Sigmoid colon (tissue), 7 donors: ENCODE results near the gene PGPEP1. TPM values are rescaled to one million over a fixed set of nuclear protein-coding genes. Genes with fewer than 3 reads are reported as not detected.

Experiments
- DNase-seq: peaks from one replicate; pipeline ENCODE4 v3.0.0-alpha.2; 2019
- H3K27ac ChIP-seq, 4 donors: fragments of 200-600 bp; sonication (generic); one replicate each; pipeline ENCODE4 v1.5.1; 2016 to 2019; ENCODE audit warnings: mild to moderate bottlenecking in 1 of 4
- H3K27me3 ChIP-seq, 3 donors: fragments of 200-600 bp; sonication (generic); one replicate each; pipeline ENCODE4 v1.5.1; 2019; ENCODE audit warnings: mild to moderate bottlenecking in 1 of 3
- H3K36me3 ChIP-seq, 4 donors: fragments of 200-600 bp; sonication (generic); one replicate each; pipeline ENCODE4 v1.5.1; 2016 to 2019
- H3K4me1 ChIP-seq, 4 donors: fragments of 200-600 bp; sonication (generic); one replicate each; pipeline ENCODE4 v1.5.1; 2017 to 2019
- H3K4me3 ChIP-seq, 4 donors: fragments of 200-600 bp; sonication (generic); one replicate each; pipeline ENCODE4 v1.5.1; 2017 to 2019; ENCODE audit warnings: mild to moderate bottlenecking in 2 of 4, moderate library complexity in 1 of 4
- H3K9me3 ChIP-seq, 4 donors: fragments of 200-600 bp in 3 of 4; sonication (generic) in 3 of 4; one replicate each; pipeline versions ENCODE4 v1.5.1 to v1.6.1; 2013 to 2019
- CTCF ChIP-seq, 4 experiments: fragments of 450-650 bp in 3 of 4; fragments of 200-600 bp in 1 of 4; IDR thresholded peaks; one replicate each; pipeline ENCODE4 v1.5.1; 2016 to 2019; ENCODE audit warnings: antibody characterized with exemption in 4 of 4, mild to moderate bottlenecking in 3 of 4, moderate library complexity in 2 of 4
- EP300 ChIP-seq, 4 donors: sonication (generic); formaldehyde crosslinking; IDR thresholded peaks; one replicate each; pipeline ENCODE4 v1.6.1; 2017; ENCODE audit warnings: antibody characterized with exemption in 4 of 4
- POLR2A ChIP-seq, 2 donors: fragments of 450-650 bp; IDR thresholded peaks; one replicate each; pipeline ENCODE4 v1.6.1; 2016; ENCODE audit warnings: antibody characterized with exemption in 2 of 2, mild to moderate bottlenecking in 2 of 2, moderate library complexity in 2 of 2
- POLR2AphosphoS5 ChIP-seq, 4 donors: sonication (generic); formaldehyde crosslinking; IDR thresholded peaks; one replicate each; pipeline ENCODE4 v1.6.1; 2017; ENCODE audit warnings: antibody characterized with exemption in 4 of 4
- WGBS, 2 donors: extraction: QIAGEN DNeasy Blood & Tissue Kit; methylation state at CpG; one replicate each; pipeline ENCODE4 v1.1.7; 2013; 5-methylcytosine and 5-hydroxymethylcytosine counted together
- intact Hi-C: fragments of 100-400 bp; cut with DNase I; formaldehyde crosslinking; loops from one replicate; pipeline ENCODE4 v1.15.1; 2023
- polyA plus RNA-seq, 3 donors: library from polyadenylated mRNA; stranded (reverse); fragments of 200-250 nt; gene quantifications; one replicate each; pipeline ENCODE4 v1.2.3, GENCODE V29; 2013
- total RNA-seq, 4 donors: library from RNA; depleted of rRNA; stranded (reverse); fragments of >200 nt; gene quantifications; one replicate each; pipeline ENCODE4 v1.1.0, GENCODE V29; 2016
- donor health status: healthy with polysubstance abuse.
- donor health status: Bipolar disorder and iron deficiency.
- donor health status: healthy.

The PGPEP1 gene
- total RNA-seq: 10 to 100 TPM; 15.0 to 26.0 (median 16.6) TPM
- polyA plus RNA-seq: 10 to 100 TPM; 14.4 to 36.9 (median 31.7) TPM

GRCh38 chr19:18340190-18340989 lies at the start of gene PGPEP1:
PGPEP1 (plus strand) TSS chr19:18340598; CDS start chr19:18340682, 84 bp downstream.
- Histone ChIP-seq H3K9me3 (no peaks in the 10 kb centered on the region), H3K4me3 (peak within 1 kb of the TSS; percentile 75 to 86 (median 82)), H3K36me3 (peaks cover 0 to 4% (median 0%) of the 10 kb centered on the region in 4 donors), H3K27ac (peak within 1 kb of the TSS; percentile 78 to 89 (median 80)), H3K27me3 (no peaks in the 10 kb centered on the region), H3K4me1 (peaks cover 0 to 22% (median 12%) of the 10 kb centered on the region in 4 donors)
- intact Hi-C loops: loop anchor here (5.0 kb wide), 2 partner anchors 63 to 72 kb away; no protein-coding TSS in a partner anchor
- WGBS, 2 donors: 3 to 4% methylated on average over 69 of the region's 69 CpGs
- no peak for TF ChIP-seq EP300 (IDR thresholded peaks at IDR 0.05)
- TF ChIP-seq POLR2AphosphoS5 (IDR thresholded peaks at IDR 0.05): peak; percentile 38 to 79 (median 77)
- no peak for TF ChIP-seq CTCF (IDR thresholded peaks at IDR 0.05)
- peak; percentile 27 to 49 for TF ChIP-seq POLR2A (IDR thresholded peaks at IDR 0.05)
- peak; percentile 80 for DNase-seq

- Histone ChIP-seq H3K36me3 (no peaks in the 10 kb centered on the region), H3K4me1 (peaks cover 0 to 38% (median 34%) of the 10 kb centered on the region in 4 donors), H3K27ac (peak overlapping the region; percentile 96 to 100 (median 98)), H3K4me3 (peak overlapping the region; percentile 62 to 94 (median 74)), H3K27me3 (no peaks in the 10 kb centered on the region), H3K9me3 (no peaks in the 10 kb centered on the region)
- no peak for DNase-seq
- TF ChIP-seq POLR2AphosphoS5 (IDR thresholded peaks at IDR 0.05): no peak
- no peak for TF ChIP-seq EP300 (IDR thresholded peaks at IDR 0.05)
- no peak for TF ChIP-seq CTCF (IDR thresholded peaks at IDR 0.05)
- no peak for TF ChIP-seq POLR2A (IDR thresholded peaks at IDR 0.05)
- intact Hi-C loops: loop anchor here (5.0 kb wide), 1 partner anchor 36 kb away; no protein-coding TSS in a partner anchor
- 44 to 54% methylated on average over 21 of the region's 21 CpGs for WGBS, 2 donors
Observed at GRCh38 chr19:18291019-18291524, 49.3 kb upstream of the PGPEP1 start.

DNA sequence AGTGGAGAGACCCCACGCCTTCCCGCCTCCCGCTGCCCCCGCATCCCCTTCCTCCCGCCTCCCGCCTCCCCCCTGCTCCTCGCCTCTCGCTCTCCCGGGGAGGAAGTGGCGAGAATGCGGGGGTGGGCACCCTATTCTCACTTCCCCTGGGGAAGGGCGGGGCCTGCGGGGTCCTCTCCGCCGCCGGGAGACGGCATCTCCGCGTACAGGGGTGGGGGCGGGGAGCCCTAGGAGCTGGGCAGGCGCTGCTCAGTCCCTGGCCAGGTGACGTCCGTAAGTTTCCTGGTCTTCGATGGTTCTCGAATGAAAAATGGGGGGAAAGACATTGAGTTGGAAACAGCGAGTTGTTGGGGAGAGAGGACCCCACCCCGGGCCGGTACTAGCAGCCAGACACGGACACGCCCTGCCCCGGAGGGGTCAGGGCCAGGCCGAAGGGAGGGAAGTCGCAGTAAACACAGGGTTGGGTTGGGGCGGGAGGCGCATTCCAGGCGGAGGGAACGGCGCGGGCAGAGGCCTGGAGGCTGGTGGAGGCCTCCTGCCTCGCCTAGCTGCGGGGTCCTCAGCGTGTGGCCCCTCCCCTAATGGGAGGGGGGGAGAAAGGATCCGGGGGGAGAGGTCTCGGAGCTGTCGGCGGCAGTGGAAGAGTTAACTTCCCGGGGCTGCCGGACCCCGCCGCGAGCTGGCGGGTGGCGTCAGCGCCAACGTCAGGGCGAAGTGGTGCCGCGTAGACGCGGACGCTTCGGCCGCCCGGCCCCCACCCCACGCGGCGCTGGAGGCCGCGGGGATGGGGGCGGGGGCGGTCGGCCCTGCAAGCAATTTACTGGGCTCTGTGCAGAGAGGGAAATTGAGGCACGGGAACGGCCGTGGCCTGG lies 48.6 kb upstream of the PGPEP1 start:
- Histone ChIP-seq H3K4me1 (peaks cover 0 to 38% (median 34%) of the 10 kb centered on the region in 4 donors), H3K27me3 (no peaks in the 10 kb centered on the region), H3K9me3 (no peaks in the 10 kb centered on the region), H3K4me3 (peak overlapping the region; percentile 62 to 94 (median 74)), H3K27ac (peak overlapping the region; percentile 96 to 100 (median 98)), H3K36me3 (no peaks in the 10 kb centered on the region)
- intact Hi-C loops: loop anchor here (5.0 kb wide), 1 partner anchor 35 kb away; no protein-coding TSS in a partner anchor
- peak; percentile 89 to 97 (median 93) for TF ChIP-seq POLR2AphosphoS5 (IDR thresholded peaks at IDR 0.05)
- peak in 3 of 4 donors; percentile 8 to 65 (median 55) for TF ChIP-seq EP300 (IDR thresholded peaks at IDR 0.05)
- TF ChIP-seq POLR2A (IDR thresholded peaks at IDR 0.05): peak; percentile 86 to 88
- TF ChIP-seq CTCF (IDR thresholded peaks at IDR 0.05): no peak
- DNase-seq: peak; percentile 96
- 1% methylated on average over 75 of the region's 75 CpGs for WGBS, 2 donors

GRCh38 chr19:18292462-18292809 lies 48.0 kb upstream of the PGPEP1 start:
- Histone ChIP-seq H3K27ac (peak overlapping the region; percentile 96 to 100 (median 98)), H3K27me3 (no peaks in the 10 kb centered on the region), H3K4me1 (peaks cover 0 to 39% (median 33%) of the 10 kb centered on the region in 4 donors), H3K9me3 (no peaks in the 10 kb centered on the region), H3K36me3 (no peaks in the 10 kb centered on the region), H3K4me3 (peak overlapping the region; percentile 62 to 94 (median 74))
- WGBS, 2 donors: 0% methylated on average over 20 of the region's 20 CpGs
- TF ChIP-seq CTCF (IDR thresholded peaks at IDR 0.05) (no peak), POLR2AphosphoS5 (IDR thresholded peaks at IDR 0.05) (peak in 1 of 4 donors; percentile 21), POLR2A (IDR thresholded peaks at IDR 0.05) (peak in 1 of 2 donors; percentile 21), EP300 (IDR thresholded peaks at IDR 0.05) (no peak)
- intact Hi-C loops: loop anchor here (5.0 kb wide), 1 partner anchor 35 kb away; no protein-coding TSS in a partner anchor
- DNase-seq: no peak
